Uterus (tissue), 2 donors: ENCODE results near the gene TRIO.

Experiments used
- POLR2A ChIP-seq, 2 donors: fragments of 450-650 bp; IDR thresholded peaks; one replicate each; pipeline ENCODE4 v1.6.1; 2016; ENCODE audit warnings: antibody characterized with exemption in 2 of 2, mild to moderate bottlenecking in 1 of 2, moderate library complexity in 1 of 2
- TF ChIP-seq, protein P1 (sequence below), 4 experiments: fragments of 200-600 bp in 2 of 4; fragments of 450-650 bp in 2 of 4; sonication (generic) in 2 of 4; IDR thresholded peaks; one replicate each; pipeline ENCODE4 v1.5.1; 2016 to 2019; ENCODE audit warnings: antibody characterized with exemption in 4 of 4, mild to moderate bottlenecking in 2 of 4, moderate library complexity in 1 of 4

DNA sequence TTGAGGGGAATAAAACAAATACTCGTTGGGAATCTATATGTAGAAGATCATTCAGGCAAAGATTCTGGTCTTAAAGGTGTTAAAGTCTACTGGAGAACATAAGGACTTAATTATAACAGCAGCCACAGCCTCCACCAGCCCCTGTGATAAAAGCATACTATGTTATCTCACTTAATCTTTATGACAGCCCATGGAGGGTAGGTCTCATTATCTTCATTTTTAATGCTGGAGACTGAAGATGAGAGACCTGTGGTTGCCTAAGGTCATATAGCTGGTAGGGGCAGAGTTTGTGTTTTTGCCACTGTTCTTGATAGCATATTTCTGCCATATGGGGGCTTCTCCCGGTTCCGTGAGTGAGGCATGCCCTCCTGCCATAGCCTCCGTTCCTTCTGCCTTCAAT is 88.7 kb downstream of the TRIO start:
- TF ChIP-seq, protein P1, sequence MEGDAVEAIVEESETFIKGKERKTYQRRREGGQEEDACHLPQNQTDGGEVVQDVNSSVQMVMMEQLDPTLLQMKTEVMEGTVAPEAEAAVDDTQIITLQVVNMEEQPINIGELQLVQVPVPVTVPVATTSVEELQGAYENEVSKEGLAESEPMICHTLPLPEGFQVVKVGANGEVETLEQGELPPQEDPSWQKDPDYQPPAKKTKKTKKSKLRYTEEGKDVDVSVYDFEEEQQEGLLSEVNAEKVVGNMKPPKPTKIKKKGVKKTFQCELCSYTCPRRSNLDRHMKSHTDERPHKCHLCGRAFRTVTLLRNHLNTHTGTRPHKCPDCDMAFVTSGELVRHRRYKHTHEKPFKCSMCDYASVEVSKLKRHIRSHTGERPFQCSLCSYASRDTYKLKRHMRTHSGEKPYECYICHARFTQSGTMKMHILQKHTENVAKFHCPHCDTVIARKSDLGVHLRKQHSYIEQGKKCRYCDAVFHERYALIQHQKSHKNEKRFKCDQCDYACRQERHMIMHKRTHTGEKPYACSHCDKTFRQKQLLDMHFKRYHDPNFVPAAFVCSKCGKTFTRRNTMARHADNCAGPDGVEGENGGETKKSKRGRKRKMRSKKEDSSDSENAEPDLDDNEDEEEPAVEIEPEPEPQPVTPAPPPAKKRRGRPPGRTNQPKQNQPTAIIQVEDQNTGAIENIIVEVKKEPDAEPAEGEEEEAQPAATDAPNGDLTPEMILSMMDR (IDR thresholded peaks at IDR 0.05): no peak
- TF ChIP-seq POLR2A (IDR thresholded peaks at IDR 0.05): no peak
